ENCODE measurements around the gene OSCP1.

DNA sequence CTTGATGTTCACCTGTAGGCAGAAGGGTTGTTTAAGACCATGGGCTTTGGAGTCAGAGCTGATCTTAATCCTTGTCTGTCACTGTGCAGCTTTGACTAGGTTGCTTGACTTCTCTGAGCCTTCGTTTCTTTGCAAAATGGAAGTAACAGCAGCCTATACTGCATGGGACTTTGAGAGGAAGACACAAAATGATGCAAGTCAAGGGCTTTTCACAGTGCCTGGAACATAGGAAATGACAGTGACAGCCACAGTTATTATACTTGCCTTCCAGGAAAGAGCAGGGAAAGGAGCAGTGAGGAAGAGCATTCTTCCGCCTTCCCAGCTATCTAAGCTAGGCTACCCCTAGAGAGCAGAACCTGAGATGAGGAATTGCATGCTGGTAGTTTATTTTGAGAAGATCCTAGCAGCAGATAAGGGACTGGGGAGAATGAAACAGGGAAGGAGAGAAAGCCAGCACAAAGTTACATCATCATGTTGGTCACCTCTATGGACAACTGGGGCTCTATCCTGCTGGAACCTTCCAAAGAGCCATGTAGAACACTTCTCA is 29.3 kb upstream of the OSCP1 start:
- TF ChIP-seq EZH2 (IDR thresholded peaks at IDR 0.05; ENCODE audit: borderline replicate concordance, low read length) = no peak
- TF ChIP-seq, protein P1, sequence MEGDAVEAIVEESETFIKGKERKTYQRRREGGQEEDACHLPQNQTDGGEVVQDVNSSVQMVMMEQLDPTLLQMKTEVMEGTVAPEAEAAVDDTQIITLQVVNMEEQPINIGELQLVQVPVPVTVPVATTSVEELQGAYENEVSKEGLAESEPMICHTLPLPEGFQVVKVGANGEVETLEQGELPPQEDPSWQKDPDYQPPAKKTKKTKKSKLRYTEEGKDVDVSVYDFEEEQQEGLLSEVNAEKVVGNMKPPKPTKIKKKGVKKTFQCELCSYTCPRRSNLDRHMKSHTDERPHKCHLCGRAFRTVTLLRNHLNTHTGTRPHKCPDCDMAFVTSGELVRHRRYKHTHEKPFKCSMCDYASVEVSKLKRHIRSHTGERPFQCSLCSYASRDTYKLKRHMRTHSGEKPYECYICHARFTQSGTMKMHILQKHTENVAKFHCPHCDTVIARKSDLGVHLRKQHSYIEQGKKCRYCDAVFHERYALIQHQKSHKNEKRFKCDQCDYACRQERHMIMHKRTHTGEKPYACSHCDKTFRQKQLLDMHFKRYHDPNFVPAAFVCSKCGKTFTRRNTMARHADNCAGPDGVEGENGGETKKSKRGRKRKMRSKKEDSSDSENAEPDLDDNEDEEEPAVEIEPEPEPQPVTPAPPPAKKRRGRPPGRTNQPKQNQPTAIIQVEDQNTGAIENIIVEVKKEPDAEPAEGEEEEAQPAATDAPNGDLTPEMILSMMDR (IDR thresholded peaks at IDR 0.05; ENCODE audit: low read length) = no peak
